Fibroblast of gingiva (primary cell): Measurements from ENCODE around the gene ELANE.

Experiments
- DNase-seq: peaks from one replicate; pipeline ENCODE4 v3.0.0-alpha.2; 2011; ENCODE audit warnings: low read depth

ELANE gene

GRCh38 chr19:898663-899062 is 46.6 kb downstream of the ELANE start:
- DNase-seq: no peak

GRCh38 chr19:899336-900042 is 47.4 kb downstream of the ELANE start:
- no peak for DNase-seq

GRCh38 chr19:900043-900301 is 47.9 kb downstream of the ELANE start:
- no peak for DNase-seq

- DNase-seq: no peak
Observed at GRCh38 chr19:900302-901111, 48.4 kb downstream of the ELANE start.

- no peak for DNase-seq
Observed at GRCh38 chr19:901216-902092, 49.4 kb downstream of the ELANE start.

GRCh38 chr19:902093-902370 is 49.9 kb downstream of the ELANE start:
- no peak for DNase-seq

GRCh38 chr19:902446-903226 is 50.5 kb downstream of the ELANE start:
- DNase-seq: no peak

- no peak for DNase-seq
Observed at GRCh38 chr19:903266-903797, 51.2 kb downstream of the ELANE start.

- DNase-seq: no peak
Observed at GRCh38 chr19:904545-904944, 52.4 kb downstream of the ELANE start.
